ENCODE measurements around the gene FAH.

Gene FAH

DNA sequence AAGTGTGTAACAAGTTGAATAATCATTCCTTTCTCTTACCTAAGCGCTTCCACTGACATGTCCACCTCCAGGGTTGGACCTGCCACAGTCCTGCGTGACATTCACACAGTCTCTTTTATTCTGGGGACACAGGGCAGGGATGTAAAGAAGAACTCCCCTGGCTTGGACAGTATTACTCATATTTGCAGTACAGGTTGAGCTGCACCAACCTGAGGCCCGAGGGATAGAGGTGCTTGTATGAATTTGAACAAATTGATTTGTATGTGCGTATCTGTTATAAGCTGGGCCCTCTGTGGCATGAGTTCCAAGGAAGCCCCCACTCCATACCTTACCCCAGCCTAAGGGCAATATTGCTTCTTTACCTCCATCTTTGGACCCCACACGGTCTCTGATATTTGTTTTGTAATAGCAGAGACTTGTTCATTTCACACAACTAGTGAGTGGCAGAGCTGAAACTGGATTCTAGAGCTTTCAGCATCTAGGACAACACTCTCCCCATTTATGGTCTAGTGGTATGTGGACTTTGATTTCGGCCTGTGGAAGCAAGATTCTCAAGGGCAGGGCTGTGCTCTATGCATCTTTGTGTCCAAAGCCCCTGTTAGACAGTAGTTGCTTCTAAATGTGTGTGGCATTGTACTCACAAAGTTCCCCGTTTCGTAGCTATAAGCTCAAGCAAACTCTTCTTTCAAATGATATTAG, 39.2 kb downstream of the FAH start:
- ChIA-PET CTCF (interaction anchor here (1.6 kb wide), 1 partner anchor 18 kb away, joined by 3 read pairs; no protein-coding TSS in a partner anchor), POLR2A (no interaction called here)
- TF ChIP-seq CTCF (IDR thresholded peaks at IDR 0.05; ENCODE audit: control extremely low read depth, extremely low read depth, low read depth, missing control alignments) = no peak
- DNase-seq (ENCODE audit: extremely low spot score) = no peak

DNA sequence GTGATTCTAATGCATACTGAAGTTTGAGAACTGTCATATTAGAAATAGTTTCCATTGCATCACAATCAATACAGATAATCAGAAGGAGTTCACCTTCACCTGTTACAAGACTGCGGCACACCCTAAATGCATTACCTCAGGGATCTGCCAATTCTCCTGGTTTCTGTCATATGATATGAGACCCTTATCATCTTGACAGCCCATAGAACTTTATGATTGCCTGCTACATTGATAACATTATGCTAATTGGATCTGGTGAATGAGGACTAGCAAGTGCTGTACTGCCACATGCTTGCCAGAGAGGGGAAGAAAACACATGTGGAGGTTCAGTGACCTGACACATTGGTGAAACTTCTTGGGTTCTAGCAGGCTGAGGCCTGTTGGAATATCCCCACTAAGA, 41.4 kb downstream of the FAH start:
- ChIA-PET CTCF (no interaction called here), POLR2A (no interaction called here)
- DNase-seq (ENCODE audit: extremely low spot score) = no peak
- TF ChIP-seq CTCF (IDR thresholded peaks at IDR 0.05; ENCODE audit: control extremely low read depth, extremely low read depth, low read depth, missing control alignments) = no peak

DNA sequence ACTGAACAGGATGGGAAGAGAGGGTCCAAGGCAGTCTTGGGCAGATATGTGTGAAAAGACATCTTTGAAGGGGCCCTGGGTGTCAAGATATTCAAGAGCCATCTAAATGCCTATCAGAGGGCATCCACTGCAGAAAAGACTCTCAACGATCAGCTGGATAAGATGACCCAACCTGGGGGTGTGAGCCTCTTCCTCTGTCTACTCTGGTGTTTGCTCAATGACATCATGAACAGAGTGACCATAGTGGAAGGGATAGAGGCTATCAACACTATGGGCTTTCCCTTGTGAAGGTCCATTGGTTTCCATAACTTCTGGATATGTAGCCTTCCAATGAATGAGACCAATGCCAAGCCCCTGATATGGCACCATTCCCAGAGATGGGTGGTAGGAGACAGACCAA, 42.1 kb downstream of the FAH start:
- CTCF ChIA-PET = no interaction called here
- POLR2A ChIA-PET = no interaction called here
- DNase-seq (ENCODE audit: extremely low spot score) = no peak
- TF ChIP-seq CTCF (IDR thresholded peaks at IDR 0.05; ENCODE audit: control extremely low read depth, extremely low read depth, low read depth, missing control alignments) = no peak

GRCh38 chr15:80199366-80199765, 46.6 kb downstream of the FAH start:
- TF ChIP-seq CTCF (IDR thresholded peaks at IDR 0.05; ENCODE audit: control extremely low read depth, extremely low read depth, low read depth, missing control alignments) = no peak
- POLR2A ChIA-PET = no interaction called here
- CTCF ChIA-PET = interaction anchor here (1.1 to 1.3 kb wide), 2 partner anchors 9 to 28 kb away, joined by 3 to 4 read pairs; no protein-coding TSS in a partner anchor
- DNase-seq (ENCODE audit: extremely low spot score) = no peak

DNA sequence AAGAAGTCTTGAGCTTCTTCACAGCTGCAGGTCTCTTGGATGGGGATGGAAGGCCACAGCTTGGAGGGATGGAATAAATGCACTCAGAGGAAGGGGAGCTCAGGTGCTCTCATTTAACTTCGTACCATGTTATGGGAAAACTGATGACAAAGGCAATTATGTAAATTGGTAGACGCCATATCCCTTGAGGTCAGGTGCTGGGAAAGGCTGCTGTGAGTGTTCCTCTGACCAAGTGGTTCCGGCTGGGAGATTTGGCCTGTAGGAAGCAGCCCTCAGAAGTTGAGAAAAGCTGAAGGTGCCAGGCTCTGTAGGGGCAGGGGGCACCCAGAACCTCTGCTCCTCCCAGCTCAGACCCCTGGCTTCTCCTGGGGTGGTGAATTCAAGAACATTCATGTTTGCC, 47.1 kb downstream of the FAH start:
- POLR2A ChIA-PET = no interaction called here
- no peak for DNase-seq (ENCODE audit: extremely low spot score)
- TF ChIP-seq CTCF (IDR thresholded peaks at IDR 0.05; ENCODE audit: control extremely low read depth, extremely low read depth, low read depth, missing control alignments) = no peak
- CTCF ChIA-PET = interaction anchor here (1.1 to 1.3 kb wide), 2 partner anchors 9 to 28 kb away, joined by 3 to 4 read pairs; no protein-coding TSS in a partner anchor

GRCh38 chr15:80201256-80202015, 48.6 kb downstream of the FAH start:
- DNase-seq (ENCODE audit: extremely low spot score) = no peak
- no peak for TF ChIP-seq CTCF (IDR thresholded peaks at IDR 0.05; ENCODE audit: control extremely low read depth, extremely low read depth, low read depth, missing control alignments)
- ChIA-PET POLR2A (no interaction called here), CTCF (no interaction called here)
